GM03348 (cell line): ENCODE results near the gene PLD6.
A peak's percentile ranks its signal among the peaks of the same experiment; 100 is the strongest.
"Not testable (repeated sequence)": the region's sequence is repeated elsewhere in the genome, so short reads cannot be mapped to it uniquely, and the experiment has no call there.

Source experiments
- DNase-seq: peaks from one replicate; pipeline ENCODE4 v3.0.0; 2012; ENCODE audit warnings: low spot score

The PLD6 gene

GRCh38 chr17:17206124-17206912 is at the start of gene PLD6:
Gene PLD6 (minus strand): TSS chr17:17206333. CDS start chr17:17206286, 47 bp downstream.
- peak; percentile 84 for DNase-seq

- DNase-seq, result not testable (repeated sequence)
Measured at GRCh38 chr17:17255689-17256088, 49.6 kb upstream of the PLD6 start.

GRCh38 chr17:17254036-17254435 is 47.9 kb upstream of the PLD6 start:
- no peak for DNase-seq

- DNase-seq, result no peak
Measured at GRCh38 chr17:17253406-17253805, 47.3 kb upstream of the PLD6 start.

- no peak for DNase-seq
Measured at GRCh38 chr17:17252149-17252661, 46.1 kb upstream of the PLD6 start.

- no peak for DNase-seq
Measured at GRCh38 chr17:17246879-17247278, 40.7 kb upstream of the PLD6 start.

GRCh38 chr17:17243163-17243562 is 37.0 kb upstream of the PLD6 start:
- no peak for DNase-seq

GRCh38 chr17:17242246-17242645 is 36.1 kb upstream of the PLD6 start:
- DNase-seq, result no peak

GRCh38 chr17:17241656-17242055 is 35.5 kb upstream of the PLD6 start:
- no peak for DNase-seq

- no peak for DNase-seq
Measured at GRCh38 chr17:17239832-17240231, 33.7 kb upstream of the PLD6 start.

GRCh38 chr17:17237026-17237799 is 31.1 kb upstream of the PLD6 start, which contains the start of gene FLCN:
Gene FLCN (minus strand): TSS chr17:17237168. CDS start chr17:17228137, 9,031 bp downstream.
- DNase-seq, result peak; percentile 96

GRCh38 chr17:17236295-17237025 is 30.3 kb upstream of the PLD6 start:
- DNase-seq, result peak; percentile 51

GRCh38 chr17:17235212-17236174 is 29.4 kb upstream of the PLD6 start:
- DNase-seq, result no peak

GRCh38 chr17:17232303-17232621 is 26.1 kb upstream of the PLD6 start:
- no peak for DNase-seq

GRCh38 chr17:17231621-17232302 is 25.6 kb upstream of the PLD6 start:
- no peak for DNase-seq

- no peak for DNase-seq
Measured at GRCh38 chr17:17229416-17230384, 23.6 kb upstream of the PLD6 start.

- DNase-seq, result no peak
Measured at GRCh38 chr17:17228521-17229279, 22.6 kb upstream of the PLD6 start.
